Measurements from ENCODE around the gene PCBP3. TPM values are rescaled to one million over a fixed set of nuclear protein-coding genes. Genes with fewer than 3 reads are reported as not detected.

Gene PCBP3
- total and polyA plus RNA-seq, 2 of the 8 experiments (the other 6 are each of a cell fraction or from before 2014, with no cell fraction given) = 3.5 to 6.3 TPM

DNA sequence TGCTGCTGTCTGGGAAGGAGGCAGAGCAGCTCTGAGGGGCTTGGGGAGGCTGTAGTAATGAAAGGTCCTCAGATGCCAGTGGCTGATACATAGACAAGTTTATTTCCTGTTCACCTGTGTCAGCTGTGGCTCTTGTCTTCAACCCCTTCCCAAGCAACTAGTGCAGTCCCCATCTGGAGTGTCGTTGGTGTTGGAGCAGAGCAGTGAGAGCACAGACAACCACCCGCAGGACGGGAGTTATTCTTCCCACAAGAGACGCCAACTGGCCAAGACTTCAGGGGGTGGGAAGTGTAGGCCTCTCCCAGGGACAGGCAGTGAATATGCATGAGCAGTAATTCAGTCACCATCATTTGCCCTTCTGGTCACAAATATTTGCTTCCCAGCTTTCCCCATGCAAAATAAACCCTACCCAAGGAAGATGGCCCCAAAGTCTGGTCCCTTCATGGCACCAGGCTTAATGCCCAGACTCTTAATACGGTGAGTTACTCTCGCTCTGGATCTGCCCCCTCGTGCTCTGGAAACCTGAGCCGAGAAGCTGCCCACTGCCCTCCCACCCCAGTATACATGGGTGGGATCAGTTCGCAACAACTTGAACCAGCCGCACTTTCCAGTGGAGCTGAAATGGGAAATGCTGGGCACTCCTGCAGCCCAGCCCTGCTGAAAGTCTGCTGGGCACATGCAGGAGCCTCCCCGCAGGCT is 184.5 kb downstream of the PCBP3 start (continued):
- TF ChIP-seq, protein P1, sequence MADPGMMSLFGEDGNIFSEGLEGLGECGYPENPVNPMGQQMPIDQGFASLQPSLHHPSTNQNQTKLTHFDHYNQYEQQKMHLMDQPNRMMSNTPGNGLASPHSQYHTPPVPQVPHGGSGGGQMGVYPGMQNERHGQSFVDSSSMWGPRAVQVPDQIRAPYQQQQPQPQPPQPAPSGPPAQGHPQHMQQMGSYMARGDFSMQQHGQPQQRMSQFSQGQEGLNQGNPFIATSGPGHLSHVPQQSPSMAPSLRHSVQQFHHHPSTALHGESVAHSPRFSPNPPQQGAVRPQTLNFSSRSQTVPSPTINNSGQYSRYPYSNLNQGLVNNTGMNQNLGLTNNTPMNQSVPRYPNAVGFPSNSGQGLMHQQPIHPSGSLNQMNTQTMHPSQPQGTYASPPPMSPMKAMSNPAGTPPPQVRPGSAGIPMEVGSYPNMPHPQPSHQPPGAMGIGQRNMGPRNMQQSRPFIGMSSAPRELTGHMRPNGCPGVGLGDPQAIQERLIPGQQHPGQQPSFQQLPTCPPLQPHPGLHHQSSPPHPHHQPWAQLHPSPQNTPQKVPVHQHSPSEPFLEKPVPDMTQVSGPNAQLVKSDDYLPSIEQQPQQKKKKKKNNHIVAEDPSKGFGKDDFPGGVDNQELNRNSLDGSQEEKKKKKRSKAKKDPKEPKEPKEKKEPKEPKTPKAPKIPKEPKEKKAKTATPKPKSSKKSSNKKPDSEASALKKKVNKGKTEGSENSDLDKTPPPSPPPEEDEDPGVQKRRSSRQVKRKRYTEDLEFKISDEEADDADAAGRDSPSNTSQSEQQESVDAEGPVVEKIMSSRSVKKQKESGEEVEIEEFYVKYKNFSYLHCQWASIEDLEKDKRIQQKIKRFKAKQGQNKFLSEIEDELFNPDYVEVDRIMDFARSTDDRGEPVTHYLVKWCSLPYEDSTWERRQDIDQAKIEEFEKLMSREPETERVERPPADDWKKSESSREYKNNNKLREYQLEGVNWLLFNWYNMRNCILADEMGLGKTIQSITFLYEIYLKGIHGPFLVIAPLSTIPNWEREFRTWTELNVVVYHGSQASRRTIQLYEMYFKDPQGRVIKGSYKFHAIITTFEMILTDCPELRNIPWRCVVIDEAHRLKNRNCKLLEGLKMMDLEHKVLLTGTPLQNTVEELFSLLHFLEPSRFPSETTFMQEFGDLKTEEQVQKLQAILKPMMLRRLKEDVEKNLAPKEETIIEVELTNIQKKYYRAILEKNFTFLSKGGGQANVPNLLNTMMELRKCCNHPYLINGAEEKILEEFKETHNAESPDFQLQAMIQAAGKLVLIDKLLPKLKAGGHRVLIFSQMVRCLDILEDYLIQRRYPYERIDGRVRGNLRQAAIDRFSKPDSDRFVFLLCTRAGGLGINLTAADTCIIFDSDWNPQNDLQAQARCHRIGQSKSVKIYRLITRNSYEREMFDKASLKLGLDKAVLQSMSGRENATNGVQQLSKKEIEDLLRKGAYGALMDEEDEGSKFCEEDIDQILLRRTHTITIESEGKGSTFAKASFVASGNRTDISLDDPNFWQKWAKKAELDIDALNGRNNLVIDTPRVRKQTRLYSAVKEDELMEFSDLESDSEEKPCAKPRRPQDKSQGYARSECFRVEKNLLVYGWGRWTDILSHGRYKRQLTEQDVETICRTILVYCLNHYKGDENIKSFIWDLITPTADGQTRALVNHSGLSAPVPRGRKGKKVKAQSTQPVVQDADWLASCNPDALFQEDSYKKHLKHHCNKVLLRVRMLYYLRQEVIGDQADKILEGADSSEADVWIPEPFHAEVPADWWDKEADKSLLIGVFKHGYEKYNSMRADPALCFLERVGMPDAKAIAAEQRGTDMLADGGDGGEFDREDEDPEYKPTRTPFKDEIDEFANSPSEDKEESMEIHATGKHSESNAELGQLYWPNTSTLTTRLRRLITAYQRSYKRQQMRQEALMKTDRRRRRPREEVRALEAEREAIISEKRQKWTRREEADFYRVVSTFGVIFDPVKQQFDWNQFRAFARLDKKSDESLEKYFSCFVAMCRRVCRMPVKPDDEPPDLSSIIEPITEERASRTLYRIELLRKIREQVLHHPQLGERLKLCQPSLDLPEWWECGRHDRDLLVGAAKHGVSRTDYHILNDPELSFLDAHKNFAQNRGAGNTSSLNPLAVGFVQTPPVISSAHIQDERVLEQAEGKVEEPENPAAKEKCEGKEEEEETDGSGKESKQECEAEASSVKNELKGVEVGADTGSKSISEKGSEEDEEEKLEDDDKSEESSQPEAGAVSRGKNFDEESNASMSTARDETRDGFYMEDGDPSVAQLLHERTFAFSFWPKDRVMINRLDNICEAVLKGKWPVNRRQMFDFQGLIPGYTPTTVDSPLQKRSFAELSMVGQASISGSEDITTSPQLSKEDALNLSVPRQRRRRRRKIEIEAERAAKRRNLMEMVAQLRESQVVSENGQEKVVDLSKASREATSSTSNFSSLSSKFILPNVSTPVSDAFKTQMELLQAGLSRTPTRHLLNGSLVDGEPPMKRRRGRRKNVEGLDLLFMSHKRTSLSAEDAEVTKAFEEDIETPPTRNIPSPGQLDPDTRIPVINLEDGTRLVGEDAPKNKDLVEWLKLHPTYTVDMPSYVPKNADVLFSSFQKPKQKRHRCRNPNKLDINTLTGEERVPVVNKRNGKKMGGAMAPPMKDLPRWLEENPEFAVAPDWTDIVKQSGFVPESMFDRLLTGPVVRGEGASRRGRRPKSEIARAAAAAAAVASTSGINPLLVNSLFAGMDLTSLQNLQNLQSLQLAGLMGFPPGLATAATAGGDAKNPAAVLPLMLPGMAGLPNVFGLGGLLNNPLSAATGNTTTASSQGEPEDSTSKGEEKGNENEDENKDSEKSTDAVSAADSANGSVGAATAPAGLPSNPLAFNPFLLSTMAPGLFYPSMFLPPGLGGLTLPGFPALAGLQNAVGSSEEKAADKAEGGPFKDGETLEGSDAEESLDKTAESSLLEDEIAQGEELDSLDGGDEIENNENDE (IDR thresholded peaks at IDR 0.05; ENCODE audit: insufficient replicate concordance, low read length) = no peak
- TF ChIP-seq POU5F1 (IDR thresholded peaks at IDR 0.05; ENCODE audit: low read depth, low read length) (no peak), SAP30 (IDR thresholded peaks at IDR 0.05; ENCODE audit: insufficient read depth, insufficient replicate concordance, low read length) (no peak), KDM1A (IDR thresholded peaks at IDR 0.05; ENCODE audit: borderline replicate concordance, low read length) (no peak), POLR2A (IDR thresholded peaks at IDR 0.05; ENCODE audit: control extremely low read depth in 1 of 2, low read depth in 2 of 2, low read length in 2 of 2) (no peak), CTCF (IDR thresholded peaks at IDR 0.05; ENCODE audit: control extremely low read depth in 1 of 3, insufficient read depth in 1 of 3, low read depth in 1 of 3, low read length in 3 of 3) (no peak), GTF2F1 (IDR thresholded peaks at IDR 0.05; ENCODE audit: borderline replicate concordance, low read depth, low read length) (no peak), TAF1 (IDR thresholded peaks at IDR 0.05; ENCODE audit: low read depth, low read length) (no peak)
